Left kidney (tissue), 1 donor: ENCODE results near the gene GNG2. TPM values are rescaled to one million over a fixed set of nuclear protein-coding genes. Genes with fewer than 3 reads are reported as not detected.

Experiments used
- polyA plus RNA-seq: library from polyadenylated mRNA; unstranded; fragments of 120-200 nt; gene quantifications from one replicate; pipeline ENCODE4 v1.2.1, GENCODE V29; 2013; ENCODE audit not compliant: insufficient read length

GNG2 gene
- polyA plus RNA-seq, 1 donor: 65.3 TPM

Other genes starting within 250 kb of the GNG2 start
- gene FRMD6, start 208.7 kb upstream of the GNG2 start, polyA plus RNA-seq: 20.0 TPM
- gene RTRAF, start 128.9 kb downstream of the GNG2 start, polyA plus RNA-seq: 275 TPM
- 109 TPM for gene NID2, start 208.4 kb downstream of the GNG2 start, polyA plus RNA-seq